ENCODE results near the gene ADAMTS12.

- TF ChIP-seq EZH2 (IDR thresholded peaks at IDR 0.05; ENCODE audit: insufficient read depth, poor library complexity, severe bottlenecking), result no peak
- no peak for TF ChIP-seq EZH2phosphoT487 (IDR thresholded peaks at IDR 0.05; ENCODE audit: insufficient read depth, low read depth)
Observed at GRCh38 chr5:33903118-33903517, 11.3 kb upstream of the ADAMTS12 start.

Data from GM23248 (cell line).